K562 (cell line): Measurements from ENCODE around the gene RNF151. TPM values are rescaled to one million over a fixed set of nuclear protein-coding genes. Genes with fewer than 3 reads are reported as not detected.

Experiments used
- ARID2 ChIP-seq: fragments of 450-650 bp; IDR thresholded peaks from 2 replicates; pipeline ENCODE4 v1.6.1; 2017; ENCODE audit warnings: antibody characterized with exemption, mild to moderate bottlenecking
- CBX5 ChIP-seq: IDR thresholded peaks from 2 replicates; pipeline ENCODE4 v1.6.1; 2014; ENCODE audit warnings: low read depth, borderline replicate concordance
- CBX8 ChIP-seq: fragments of 200-600 bp; sonication (generic); IDR thresholded peaks from 2 replicates; pipeline ENCODE4 v1.6.1; 2012; ENCODE audit warnings: borderline replicate concordance, mixed run types, low read depth, mild to moderate bottlenecking, moderate library complexity, mixed read lengths, low read length, control low read depth, inconsistent platforms; ENCODE audit not compliant: poor library complexity, severe bottlenecking; ENCODE audit errors: extremely low read depth
- CHD2 ChIP-seq: IDR thresholded peaks from 2 replicates; pipeline ENCODE4 v1.6.1; 2011; ENCODE audit warnings: low read depth, low read length
- DPF2 ChIP-seq: fragments of 450-650 bp; IDR thresholded peaks from 2 replicates; pipeline ENCODE4 v1.6.1; 2016
- EHMT2 ChIP-seq: fragments of 450-650 bp; IDR thresholded peaks from 2 replicates; pipeline ENCODE4 v1.6.1; 2018; ENCODE audit warnings: antibody characterized with exemption
- KDM1A ChIP-seq, 2 experiments: fragments of 450-650 bp; IDR thresholded peaks; 2 replicates each; pipeline ENCODE4 v1.6.1; 2016; ENCODE audit warnings: mild to moderate bottlenecking in 2 of 2
- NFXL1 ChIP-seq: fragments of 450-650 bp; formaldehyde crosslinking; IDR thresholded peaks from 2 replicates; pipeline ENCODE4 v1.4.0; 2021; ENCODE audit warnings: mild to moderate bottlenecking
- NR2C1 ChIP-seq, 2 experiments: fragments of 450-650 bp; IDR thresholded peaks; 2 replicates each; pipeline ENCODE4 v1.6.1; 2017; ENCODE audit warnings: mild to moderate bottlenecking in 2 of 2, antibody characterized with exemption in 1 of 2, inconsistent platforms in 1 of 2, missing compliant biosample characterization in 1 of 2, missing genetic modification characterization in 1 of 2
- SAFB2 ChIP-seq: fragments of 200-400 bp; formaldehyde crosslinking; IDR thresholded peaks from 2 replicates; pipeline ENCODE4 v1.6.1; 2018; ENCODE audit warnings: borderline replicate concordance, low read length, low read depth, moderate library complexity; ENCODE audit not compliant: severe bottlenecking
- SAP30 ChIP-seq: fragments of 200-600 bp; sonication (generic); IDR thresholded peaks from 2 replicates; pipeline ENCODE4 v1.6.1; 2012; ENCODE audit warnings: borderline replicate concordance, low read depth, mild to moderate bottlenecking, moderate library complexity, low read length, control low read depth, inconsistent platforms; ENCODE audit not compliant: insufficient read depth, poor library complexity, severe bottlenecking
- ZBTB1 ChIP-seq: sonication (generic); formaldehyde crosslinking; IDR thresholded peaks from 2 replicates; pipeline ENCODE4 v1.8.1; 2023; ENCODE audit warnings: missing genetic modification reagents, low read depth, mild to moderate bottlenecking, borderline replicate concordance
- ZBTB7A ChIP-seq: IDR thresholded peaks from 2 replicates; pipeline ENCODE4 v1.6.1; 2011; ENCODE audit warnings: low read depth, mild to moderate bottlenecking, low read length, moderate library complexity, borderline replicate concordance; ENCODE audit not compliant: control insufficient read depth
- ZNF143 ChIP-seq: sonication (generic); formaldehyde crosslinking; IDR thresholded peaks from 2 replicates; pipeline ENCODE4 v1.9.0; 2022; ENCODE audit warnings: mild to moderate bottlenecking, missing genetic modification reagents
- ZNF197 ChIP-seq: fragments of 200-800 bp; sonication (Bioruptor generic); IDR thresholded peaks from 2 replicates; pipeline ENCODE4 v1.6.1; 2016; ENCODE audit warnings: low read depth, missing genetic modification characterization, missing compliant biosample characterization
- ZNF347 ChIP-seq: fragments of 450-650 bp; formaldehyde crosslinking; IDR thresholded peaks from 2 replicates; pipeline ENCODE4 v1.4.0; 2020; ENCODE audit warnings: low read depth, mild to moderate bottlenecking, moderate library complexity
- ZNF584 ChIP-seq: fragments of 200-800 bp; sonication (Bioruptor generic); IDR thresholded peaks from 2 replicates; pipeline ENCODE4 v1.6.1; 2016; ENCODE audit warnings: low read depth, mild to moderate bottlenecking, missing genetic modification characterization, missing compliant biosample characterization
- polyA plus RNA-seq, 8 experiments: library from polyadenylated mRNA; depleted of rRNA in 4 of 8; stranded (reverse) in 5 of 8; unstranded in 3 of 8; fragments of >200 nt; fragmentation: Nextera tagmentation in 2 of 8; fragmentation: Illumina TruSeq in 1 of 8; extraction: Ambion mirVana in 2 of 8; extraction: Trizol in 1 of 8; gene quantifications; 2 replicates each; pipeline versions ENCODE4 v1.2.1 to v1.2.3, GENCODE V29; 2011 to 2014; ENCODE audit warnings: inconsistent platforms in 1 of 8, missing spikeins in 1 of 8
- total RNA-seq, 7 experiments: library from RNA; depleted of rRNA in 6 of 7; stranded (reverse); fragments of >200 nt in 6 of 7; fragmentation: Illumina TruSeq in 2 of 7; extraction: Trizol in 2 of 7; gene quantifications; 2 replicates each; pipeline versions ENCODE4 v1.2.1 to v1.2.3, GENCODE V29; 2011 to 2021; ENCODE audit warnings: low replicate concordance in 1 of 7
- TF ChIP-seq, protein P1 (sequence below): fragments of 250-450 bp; sonication (Bioruptor Pico); IDR thresholded peaks from 2 replicates; pipeline ENCODE4 v1.4.0; 2020; ENCODE audit warnings: mild to moderate bottlenecking, moderate library complexity
- TF ChIP-seq, protein P2 (sequence below): fragments of 250-450 bp; sonication (Bioruptor Pico); IDR thresholded peaks from 2 replicates; pipeline ENCODE4 v1.4.0; 2020; ENCODE audit warnings: borderline replicate concordance
- TF ChIP-seq, protein P3 (sequence below), 3 experiments: fragments of 200-800 bp in 1 of 3; fragments of 250-450 bp in 1 of 3; fragments of 450-650 bp in 1 of 3; sonication (Bioruptor Pico) in 1 of 3; sonication (Bioruptor generic) in 1 of 3; formaldehyde crosslinking in 1 of 3; IDR thresholded peaks; 2 replicates each; pipeline versions ENCODE4 v1.6.1 to v1.8.0; 2016 to 2022; ENCODE audit warnings: mild to moderate bottlenecking in 2 of 3, missing genetic modification characterization in 2 of 3, missing compliant biosample characterization in 1 of 3, moderate library complexity in 1 of 3

RNF151 gene
- total and polyA plus RNA-seq, 9 of the 15 experiments (the other 6 are each of a cell fraction or from before 2014, with no cell fraction given): not detected

DNA sequence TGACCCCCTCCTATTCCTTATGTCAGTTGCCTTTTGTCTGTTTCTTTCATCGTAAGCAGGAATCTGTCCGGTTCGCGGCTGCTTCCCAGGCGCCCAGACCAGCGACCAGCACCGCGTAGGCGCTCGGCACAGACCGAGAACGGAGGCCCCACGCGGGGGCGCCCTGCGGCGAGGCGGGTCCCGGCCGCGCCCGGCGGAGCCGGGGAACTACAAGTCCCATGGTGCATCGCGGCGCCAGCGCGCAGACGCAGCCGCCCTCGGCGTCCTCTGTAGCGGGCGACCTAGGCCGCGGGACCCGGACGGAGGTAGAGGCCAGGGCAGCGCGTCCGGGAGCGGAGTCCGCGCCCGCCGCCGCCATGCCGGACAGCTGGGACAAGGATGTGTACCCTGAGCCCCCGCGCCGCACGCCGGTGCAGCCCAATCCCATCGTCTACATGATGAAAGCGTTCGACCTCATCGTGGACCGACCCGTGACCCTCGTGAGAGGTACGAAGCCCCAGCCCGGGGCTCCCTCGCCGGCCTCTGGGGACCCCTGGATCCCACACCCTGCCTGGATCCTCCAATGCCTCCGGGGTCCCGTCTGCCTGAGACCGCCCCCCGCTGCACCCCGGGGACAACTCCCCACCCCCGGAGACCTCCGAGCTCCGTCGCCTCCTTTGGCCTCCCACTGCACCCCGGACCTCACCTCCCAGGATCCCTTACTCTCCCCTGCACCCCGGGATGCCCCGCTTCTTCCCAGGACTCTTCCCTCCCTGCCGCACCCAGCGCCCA, 7.2 kb upstream of the RNF151 start, which contains the start of gene NDUFB10 (continued):
- TF ChIP-seq, protein P1, sequence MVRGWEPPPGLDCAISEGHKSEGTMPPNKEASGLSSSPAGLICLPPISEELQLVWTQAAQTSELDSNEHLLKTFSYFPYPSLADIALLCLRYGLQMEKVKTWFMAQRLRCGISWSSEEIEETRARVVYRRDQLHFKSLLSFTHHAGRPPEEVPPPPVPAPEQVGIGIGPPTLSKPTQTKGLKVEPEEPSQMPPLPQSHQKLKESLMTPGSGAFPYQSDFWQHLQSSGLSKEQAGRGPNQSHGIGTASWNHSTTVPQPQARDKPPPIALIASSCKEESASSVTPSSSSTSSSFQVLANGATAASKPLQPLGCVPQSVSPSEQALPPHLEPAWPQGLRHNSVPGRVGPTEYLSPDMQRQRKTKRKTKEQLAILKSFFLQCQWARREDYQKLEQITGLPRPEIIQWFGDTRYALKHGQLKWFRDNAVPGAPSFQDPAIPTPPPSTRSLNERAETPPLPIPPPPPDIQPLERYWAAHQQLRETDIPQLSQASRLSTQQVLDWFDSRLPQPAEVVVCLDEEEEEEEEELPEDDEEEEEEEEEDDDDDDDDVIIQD (CRISPR knock-in tag): no peak
- 0 out of 2 replicates have a peak, but pooled peaks have one; percentile 6 for TF ChIP-seq CHD2
- TF ChIP-seq DPF2: no peak
- no peak for TF ChIP-seq SAFB2
- 0 out of 2 replicates have a peak, but pooled peaks have one; percentile 29 for TF ChIP-seq ZNF197 (CRISPR knock-in tag)
- TF ChIP-seq CBX5: no peak
- no peak for TF ChIP-seq ZNF584
- TF ChIP-seq ZNF347 (CRISPR knock-in tag): no peak
- no peak for TF ChIP-seq CBX8
- TF ChIP-seq KDM1A (IDR thresholded peaks at IDR 0.05): no peak
- no peak for TF ChIP-seq SAP30
- TF ChIP-seq, protein P2, sequence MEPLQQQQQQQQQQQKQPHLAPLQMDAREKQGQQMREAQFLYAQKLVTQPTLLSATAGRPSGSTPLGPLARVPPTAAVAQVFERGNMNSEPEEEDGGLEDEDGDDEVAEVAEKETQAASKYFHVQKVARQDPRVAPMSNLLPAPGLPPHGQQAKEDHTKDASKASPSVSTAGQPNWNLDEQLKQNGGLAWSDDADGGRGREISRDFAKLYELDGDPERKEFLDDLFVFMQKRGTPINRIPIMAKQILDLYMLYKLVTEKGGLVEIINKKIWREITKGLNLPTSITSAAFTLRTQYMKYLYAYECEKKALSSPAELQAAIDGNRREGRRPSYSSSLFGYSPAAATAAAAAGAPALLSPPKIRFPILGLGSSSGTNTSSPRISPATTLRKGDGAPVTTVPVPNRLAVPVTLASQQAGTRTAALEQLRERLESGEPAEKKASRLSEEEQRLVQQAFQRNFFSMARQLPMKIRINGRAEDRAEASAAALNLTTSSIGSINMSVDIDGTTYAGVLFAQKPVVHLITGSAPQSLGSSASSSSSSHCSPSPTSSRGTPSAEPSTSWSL (CRISPR knock-in tag): no peak
- TF ChIP-seq ARID2: no peak
- TF ChIP-seq NFXL1 (CRISPR knock-in tag): no peak
- TF ChIP-seq, protein P3, sequence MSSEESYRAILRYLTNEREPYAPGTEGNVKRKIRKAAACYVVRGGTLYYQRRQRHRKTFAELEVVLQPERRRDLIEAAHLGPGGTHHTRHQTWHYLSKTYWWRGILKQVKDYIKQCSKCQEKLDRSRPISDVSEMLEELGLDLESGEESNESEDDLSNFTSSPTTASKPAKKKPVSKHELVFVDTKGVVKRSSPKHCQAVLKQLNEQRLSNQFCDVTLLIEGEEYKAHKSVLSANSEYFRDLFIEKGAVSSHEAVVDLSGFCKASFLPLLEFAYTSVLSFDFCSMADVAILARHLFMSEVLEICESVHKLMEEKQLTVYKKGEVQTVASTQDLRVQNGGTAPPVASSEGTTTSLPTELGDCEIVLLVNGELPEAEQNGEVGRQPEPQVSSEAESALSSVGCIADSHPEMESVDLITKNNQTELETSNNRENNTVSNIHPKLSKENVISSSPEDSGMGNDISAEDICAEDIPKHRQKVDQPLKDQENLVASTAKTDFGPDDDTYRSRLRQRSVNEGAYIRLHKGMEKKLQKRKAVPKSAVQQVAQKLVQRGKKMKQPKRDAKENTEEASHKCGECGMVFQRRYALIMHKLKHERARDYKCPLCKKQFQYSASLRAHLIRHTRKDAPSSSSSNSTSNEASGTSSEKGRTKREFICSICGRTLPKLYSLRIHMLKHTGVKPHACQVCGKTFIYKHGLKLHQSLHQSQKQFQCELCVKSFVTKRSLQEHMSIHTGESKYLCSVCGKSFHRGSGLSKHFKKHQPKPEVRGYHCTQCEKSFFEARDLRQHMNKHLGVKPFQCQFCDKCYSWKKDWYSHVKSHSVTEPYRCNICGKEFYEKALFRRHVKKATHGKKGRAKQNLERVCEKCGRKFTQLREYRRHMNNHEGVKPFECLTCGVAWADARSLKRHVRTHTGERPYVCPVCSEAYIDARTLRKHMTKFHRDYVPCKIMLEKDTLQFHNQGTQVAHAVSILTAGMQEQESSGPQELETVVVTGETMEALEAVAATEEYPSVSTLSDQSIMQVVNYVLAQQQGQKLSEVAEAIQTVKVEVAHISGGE (CRISPR knock-in tag; IDR thresholded peaks at IDR 0.05): peak in 2 of 3 experiments; percentile 29 to 77; a peak in 2 of 6 replicates
- TF ChIP-seq NR2C1 (IDR thresholded peaks at IDR 0.05): no peak
- 0 out of 2 replicates have a peak, but pooled peaks have one; percentile 22 for TF ChIP-seq NR2C1 (tag; IDR thresholded peaks at IDR 0.05)
- peak; percentile 57; the same call in 1 of the 2 replicates for TF ChIP-seq ZBTB1
- TF ChIP-seq ZBTB7A: peak; percentile 68; the same call in 1 of the 2 replicates
- TF ChIP-seq ZNF143: peak; percentile 97
- no peak for TF ChIP-seq EHMT2
